ENCODE results near the gene CFAP54.
A peak's percentile ranks its signal among the peaks of the same experiment; 100 is the strongest.

The CFAP54 gene

GRCh38 chr12:96510306-96510764, 21.0 kb downstream of the CFAP54 start:
- no peak overlapping the region for H3K4me3 ChIP-seq (ENCODE audit: low read depth, low read length)
- TF ChIP-seq, protein P1, sequence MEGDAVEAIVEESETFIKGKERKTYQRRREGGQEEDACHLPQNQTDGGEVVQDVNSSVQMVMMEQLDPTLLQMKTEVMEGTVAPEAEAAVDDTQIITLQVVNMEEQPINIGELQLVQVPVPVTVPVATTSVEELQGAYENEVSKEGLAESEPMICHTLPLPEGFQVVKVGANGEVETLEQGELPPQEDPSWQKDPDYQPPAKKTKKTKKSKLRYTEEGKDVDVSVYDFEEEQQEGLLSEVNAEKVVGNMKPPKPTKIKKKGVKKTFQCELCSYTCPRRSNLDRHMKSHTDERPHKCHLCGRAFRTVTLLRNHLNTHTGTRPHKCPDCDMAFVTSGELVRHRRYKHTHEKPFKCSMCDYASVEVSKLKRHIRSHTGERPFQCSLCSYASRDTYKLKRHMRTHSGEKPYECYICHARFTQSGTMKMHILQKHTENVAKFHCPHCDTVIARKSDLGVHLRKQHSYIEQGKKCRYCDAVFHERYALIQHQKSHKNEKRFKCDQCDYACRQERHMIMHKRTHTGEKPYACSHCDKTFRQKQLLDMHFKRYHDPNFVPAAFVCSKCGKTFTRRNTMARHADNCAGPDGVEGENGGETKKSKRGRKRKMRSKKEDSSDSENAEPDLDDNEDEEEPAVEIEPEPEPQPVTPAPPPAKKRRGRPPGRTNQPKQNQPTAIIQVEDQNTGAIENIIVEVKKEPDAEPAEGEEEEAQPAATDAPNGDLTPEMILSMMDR (IDR thresholded peaks at IDR 0.05; ENCODE audit: low read depth, low read length, missing control alignments), result no peak
- no peak for DNase-seq (ENCODE audit: low read depth)
- in situ Hi-C loops (cut with HindIII; ENCODE audit: low sequenced_read_pairs), result loop anchor here (25.0 kb wide), 1 partner anchor 898 kb away; no protein-coding TSS in a partner anchor

DNA sequence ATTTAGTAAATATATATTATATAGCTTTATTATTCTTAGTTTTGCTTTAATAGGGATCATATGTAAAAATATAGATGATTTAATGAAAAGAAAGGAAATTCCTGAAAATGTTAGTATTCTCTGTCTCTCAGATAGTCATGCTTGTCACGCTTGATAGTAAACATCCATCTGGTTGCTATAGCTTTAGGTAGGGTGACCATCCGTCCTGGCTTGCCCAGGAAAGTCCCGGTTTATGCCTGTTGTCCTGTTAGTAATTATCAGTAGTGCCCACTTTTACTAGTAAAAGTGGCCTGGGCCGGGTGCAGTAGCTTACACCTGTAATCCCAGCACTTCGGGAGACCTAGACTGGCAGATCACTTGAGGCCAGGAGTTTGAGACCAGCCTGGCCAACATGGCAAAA, 23.8 kb downstream of the CFAP54 start:
- no peak for DNase-seq (ENCODE audit: low read depth)
- in situ Hi-C loops (cut with HindIII; ENCODE audit: low sequenced_read_pairs), result loop anchor here (25.0 kb wide), 1 partner anchor 901 kb away; no protein-coding TSS in a partner anchor
- H3K4me3 ChIP-seq (ENCODE audit: low read depth, low read length), result no peak overlapping the region
- TF ChIP-seq, protein P1 (IDR thresholded peaks at IDR 0.05; ENCODE audit: low read depth, low read length, missing control alignments), result no peak

- no peak for DNase-seq (ENCODE audit: low read depth)
- H3K4me3 ChIP-seq (ENCODE audit: low read depth, low read length), result no peak overlapping the region
- TF ChIP-seq, protein P1 (IDR thresholded peaks at IDR 0.05; ENCODE audit: low read depth, low read length, missing control alignments), result no peak
- in situ Hi-C loops (cut with HindIII; ENCODE audit: low sequenced_read_pairs), result loop anchor here (25.0 kb wide), 1 partner anchor 901 kb away; no protein-coding TSS in a partner anchor
Measured at GRCh38 chr12:96513681-96514080, 24.3 kb downstream of the CFAP54 start.

GRCh38 chr12:96514328-96514727, 25.0 kb downstream of the CFAP54 start:
- TF ChIP-seq, protein P1 (IDR thresholded peaks at IDR 0.05; ENCODE audit: low read depth, low read length, missing control alignments), result no peak
- in situ Hi-C loops (cut with HindIII; ENCODE audit: low sequenced_read_pairs), result loop anchor here (25.0 kb wide), 1 partner anchor 902 kb away; no protein-coding TSS in a partner anchor
- H3K4me3 ChIP-seq (ENCODE audit: low read depth, low read length), result no peak overlapping the region
- DNase-seq (ENCODE audit: low read depth), result no peak

DNA sequence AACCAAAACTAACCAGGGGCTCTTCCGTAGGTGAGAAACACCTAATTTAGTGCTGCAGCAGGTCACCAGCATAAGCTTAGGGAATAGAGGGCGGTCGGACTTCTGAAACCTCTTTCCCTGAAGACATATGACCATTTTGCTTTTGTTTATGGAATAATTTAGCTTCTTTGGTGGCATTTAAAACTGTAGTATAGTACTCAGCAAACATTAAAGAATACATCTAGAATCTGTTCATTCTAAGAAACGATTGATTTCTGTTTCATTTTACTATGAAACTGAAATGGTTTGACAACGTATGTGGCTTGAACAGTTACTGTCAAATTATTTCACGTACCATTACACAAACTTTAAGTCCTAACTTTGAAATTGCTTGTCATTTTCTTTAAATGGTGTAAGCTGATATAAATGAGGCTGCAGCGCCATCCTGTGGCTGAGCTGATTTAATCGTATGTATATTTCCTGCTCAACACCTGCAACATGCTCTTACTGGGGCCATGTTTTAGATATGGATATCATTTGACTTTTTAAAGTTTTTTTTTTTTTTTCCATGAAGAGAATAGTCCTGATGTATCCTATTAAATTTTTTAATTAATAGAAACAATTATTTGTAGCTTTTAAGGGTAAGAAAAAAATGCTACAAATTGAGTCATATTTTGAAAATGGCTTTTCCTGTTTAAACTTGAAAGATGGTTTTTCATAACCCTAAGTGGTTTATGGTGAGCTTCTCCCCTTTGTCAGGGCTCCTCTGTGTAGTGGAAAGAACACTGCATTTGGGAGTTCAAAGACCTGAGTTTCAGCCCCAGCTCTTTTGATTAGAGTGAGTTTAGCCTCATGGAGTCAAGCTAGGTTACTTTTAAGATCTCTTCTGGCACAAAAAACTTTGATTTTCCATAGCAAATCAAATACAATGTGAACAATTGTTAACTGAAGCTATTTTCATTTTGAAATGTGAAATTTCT, 27.4 kb downstream of the CFAP54 start:
- no peak overlapping the region for H3K4me3 ChIP-seq (ENCODE audit: low read depth, low read length)
- DNase-seq (ENCODE audit: low read depth), result peak; percentile 69
- TF ChIP-seq, protein P1 (IDR thresholded peaks at IDR 0.05; ENCODE audit: low read depth, low read length, missing control alignments), result peak; percentile 30
- in situ Hi-C loops (cut with HindIII; ENCODE audit: low sequenced_read_pairs), result loop anchor here (25.0 kb wide), 1 partner anchor 904 kb away; no protein-coding TSS in a partner anchor

DNA sequence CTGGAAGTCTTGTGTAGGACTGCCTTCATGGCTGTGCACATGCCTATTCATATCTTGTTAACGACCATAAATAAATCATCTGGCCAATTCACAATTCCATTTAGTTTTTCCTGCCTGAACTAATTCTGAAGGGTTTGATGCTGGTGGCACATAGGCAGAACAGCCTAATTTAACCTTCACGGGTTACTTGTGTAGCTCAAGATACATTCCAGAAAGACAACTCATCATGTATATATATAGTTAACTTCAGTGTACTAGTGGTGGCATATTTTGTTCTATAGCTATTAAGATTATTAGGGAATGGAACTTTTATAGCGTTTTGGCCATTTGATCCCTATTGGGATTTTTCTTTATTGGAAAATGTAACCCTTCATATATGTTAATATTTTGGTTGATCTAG, 31.4 kb downstream of the CFAP54 start:
- in situ Hi-C loops (cut with HindIII; ENCODE audit: low sequenced_read_pairs), result loop anchor here (25.0 kb wide), 1 partner anchor 908 kb away; no protein-coding TSS in a partner anchor
- DNase-seq (ENCODE audit: low read depth), result no peak
- TF ChIP-seq, protein P1 (IDR thresholded peaks at IDR 0.05; ENCODE audit: low read depth, low read length, missing control alignments), result no peak
- no peak overlapping the region for H3K4me3 ChIP-seq (ENCODE audit: low read depth, low read length)
